GM06990 (cell line): Measurements from ENCODE around the gene SEBOX.
A peak's percentile ranks its signal among the peaks of the same experiment; 100 is the strongest.

Experiments
- DNase-seq: peaks from one replicate; pipeline ENCODE4 v3.0.0-alpha.2; 2011; ENCODE audit not compliant: insufficient read length; ENCODE audit errors: extremely low read depth
- H3K27me3 ChIP-seq: replicated peaks from 2 replicates; pipeline ENCODE4 v1.6.0; 2011; ENCODE audit warnings: low read length; ENCODE audit not compliant: control insufficient read depth, insufficient read depth
- H3K36me3 ChIP-seq: 2 replicates; pipeline ENCODE4 v1.5.1; 2011; ENCODE audit warnings: low read length; ENCODE audit not compliant: control insufficient read depth, insufficient read depth
- H3K4me3 ChIP-seq: replicated peaks from 2 replicates; pipeline ENCODE4 v1.5.1; 2011; ENCODE audit warnings: low read depth, mild to moderate bottlenecking, control low read depth, low read length
- CTCF ChIP-seq: IDR thresholded peaks from 2 replicates; pipeline ENCODE4 v1.5.1; 2011; ENCODE audit warnings: low read length, control low read depth, mild to moderate bottlenecking, inconsistent platforms; ENCODE audit not compliant: insufficient read depth, poor library complexity, severe bottlenecking

Gene SEBOX

GRCh38 chr17:28370035-28370743 is 5.2 kb upstream of the SEBOX start, which contains the start of gene VTN:
TSS of gene VTN (minus strand) at chr17:28370307. CDS start at chr17:28370203, 104 bp downstream.
- H3K27me3 ChIP-seq, result no peaks in the 10 kb centered on the region
- H3K36me3 ChIP-seq, result no peaks in the 10 kb centered on the region
- no peak for TF ChIP-seq CTCF
- no peak for DNase-seq
- H3K4me3 ChIP-seq, result peak within 1 kb of the TSS; percentile 86

GRCh38 chr17:28369684-28370034 is 4.7 kb upstream of the SEBOX start:
- Histone ChIP-seq H3K4me3 (no peak overlapping the region), H3K27me3 (no peaks in the 10 kb centered on the region), H3K36me3 (no peaks in the 10 kb centered on the region; the same call in 1 of the 2 replicates)
- no peak for TF ChIP-seq CTCF
- no peak for DNase-seq

GRCh38 chr17:28368915-28369683 is 4.1 kb upstream of the SEBOX start:
- H3K4me3 ChIP-seq, result no peak overlapping the region
- no peak for DNase-seq
- no peaks in the 10 kb centered on the region; the same call in 1 of the 2 replicates for H3K36me3 ChIP-seq

GRCh38 chr17:28368306-28368831 is 3.4 kb upstream of the SEBOX start:
- no peak for DNase-seq
- TF ChIP-seq CTCF, result no peak
- H3K27me3 ChIP-seq, result no peaks in the 10 kb centered on the region
- peaks cover 3% of the 10 kb centered on the region for H3K36me3 ChIP-seq
- H3K4me3 ChIP-seq, result no peak overlapping the region

More at GRCh38 chr17:28368915-28369683, 4.1 kb upstream of the SEBOX start:
- no peak for TF ChIP-seq CTCF
- H3K27me3 ChIP-seq, result no peaks in the 10 kb centered on the region

GRCh38 chr17:28367641-28368305 is 2.8 kb upstream of the SEBOX start:
- TF ChIP-seq CTCF, result no peak
- no peak for DNase-seq
- H3K4me3 ChIP-seq, result no peak overlapping the region
- H3K27me3 ChIP-seq, result no peaks in the 10 kb centered on the region
- peaks cover 5% of the 10 kb centered on the region for H3K36me3 ChIP-seq
